ENCODE measurements around the gene TBC1D7. TPM values are rescaled to one million over a fixed set of nuclear protein-coding genes. Genes with fewer than 3 reads are reported as not detected.

Gene TBC1D7
- total and polyA plus RNA-seq, 2 donors (not counting 1 experiment from before 2014, with no cell fraction given): 21.5 to 22.3 TPM

DNA sequence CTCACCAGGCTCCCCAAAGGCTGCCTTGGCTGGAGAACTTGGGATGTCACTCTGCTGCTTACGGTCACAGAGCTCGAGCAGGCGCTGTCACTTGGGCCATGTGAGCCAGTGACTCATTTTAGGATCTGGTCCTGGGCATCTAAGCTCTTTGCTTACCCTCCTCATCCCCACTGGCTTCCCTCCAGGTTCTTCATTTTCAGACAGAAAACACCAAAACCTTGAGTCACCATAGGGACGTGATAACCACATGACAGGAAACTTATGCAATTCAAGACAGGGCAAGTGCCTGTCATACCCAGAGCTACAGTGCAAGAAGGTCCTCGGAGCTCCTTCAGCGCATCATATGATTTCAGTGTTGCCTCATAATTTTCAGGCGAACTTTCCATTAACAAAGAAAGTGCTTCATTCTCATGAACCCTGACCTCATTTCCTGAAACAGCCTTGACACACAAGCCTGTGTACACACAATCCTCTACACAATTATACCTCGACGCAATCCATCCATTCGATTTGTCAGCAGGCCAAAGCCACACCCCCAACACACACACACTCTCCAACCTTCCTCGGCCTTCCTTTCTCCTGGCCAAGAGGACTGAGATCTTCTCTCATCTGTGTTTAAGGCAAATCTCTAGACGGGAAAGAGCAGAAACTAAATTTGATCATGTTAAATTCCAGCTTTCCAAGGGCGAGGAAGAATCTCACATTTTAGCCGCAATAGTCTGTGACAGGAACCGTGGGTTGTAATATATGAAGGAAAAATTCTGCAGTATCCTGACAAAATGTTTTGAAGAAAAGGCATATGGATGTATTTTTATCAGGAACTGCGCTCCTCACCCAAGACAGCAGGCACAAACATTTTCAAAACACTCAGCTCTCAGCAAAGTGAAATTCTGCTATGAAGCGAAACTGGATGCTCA lies 25.3 kb downstream of the TBC1D7 start:
- intact Hi-C loops (cut with micrococcal nuclease): loop anchor here (1.0 kb wide), 1 partner anchor 31 kb away; no protein-coding TSS in a partner anchor
- POLR2A ChIA-PET: interaction anchor here (0.6 to 2.0 kb wide), 7 partner anchors 17 to 327 kb away, joined by 3 to 7 read pairs (median 4); partner anchors contain the start of gene TBC1D7
- peaks cover 41 to 46% of the 10 kb centered on the region in 2 donors for H3K4me1 ChIP-seq (ENCODE audit: control insufficient read depth in 2 of 2, insufficient read depth in 2 of 2, low read length in 2 of 2)
- H3K27me3 ChIP-seq (replicated peaks in 1 of 4; ENCODE audit: control extremely low read depth in 1 of 4, control insufficient read depth in 3 of 4, insufficient read depth in 4 of 4, low read length in 3 of 4): no peaks in the 10 kb centered on the region
- peaks cover 57% of the 10 kb centered on the region for H3K79me2 ChIP-seq (ENCODE audit: control insufficient read depth, insufficient read depth, low read length)
- ATAC-seq (ENCODE audit: low read depth): peak; percentile 40
- CTCF ChIA-PET: interaction anchor here (1.2 to 4.1 kb wide), 10 partner anchors 9 to 272 kb away, joined by 3 to 35 read pairs (median 7); partner anchors contain the start of gene TBC1D7
- WGBS (ENCODE audit: insufficient coverage): 52% methylated on average over 16 of the region's 17 CpGs
- H3K27ac ChIP-seq (ENCODE audit: low read length in 2 of 2): peak overlapping the region; percentile 76 to 78
- no peak for TF ChIP-seq EZH2 (IDR thresholded peaks at IDR 0.05; ENCODE audit: borderline replicate concordance, insufficient read depth, low read depth, low read length, poor library complexity, severe bottlenecking)
- H3K4me3 Mint-ChIP-seq: peak overlapping the region; percentile 76
- H3K4me2 ChIP-seq (replicated peaks; ENCODE audit: low read depth, low read length, poor library complexity, severe bottlenecking): peak overlapping the region; percentile 64
- peaks cover 76% of the 10 kb centered on the region for H3K4me1 Mint-ChIP-seq
- H3K36me3 ChIP-seq (replicated peaks in 1 of 2; ENCODE audit: control extremely low read depth in 1 of 2, control insufficient read depth in 1 of 2, extremely low read depth in 1 of 2, insufficient read depth in 2 of 2, low read length in 1 of 2): peaks cover 14 to 42% of the 10 kb centered on the region in 2 experiments
- peak; percentile 69 for DNase-seq
- H2AFZ ChIP-seq (ENCODE audit: insufficient read depth, low read depth, low read length, poor library complexity, severe bottlenecking): peak overlapping the region; percentile 45
- H3K9ac ChIP-seq (ENCODE audit: low read length): peak overlapping the region; percentile 44
- peak overlapping the region; percentile 89 for H3K27ac Mint-ChIP-seq
- H3K4me3 ChIP-seq (ENCODE audit: control extremely low read depth in 1 of 5, extremely low read depth in 1 of 5, insufficient read depth in 1 of 5, low read depth in 2 of 5, low read length in 4 of 5): peak overlapping the region in 3 of 5 experiments; percentile 8 to 33 (median 16)
- H3K27me3 Mint-ChIP-seq: no peaks in the 10 kb centered on the region
- H3K9me3 ChIP-seq (ENCODE audit: control extremely low read depth in 1 of 3, control insufficient read depth in 2 of 3, insufficient read depth in 1 of 3, low read length in 2 of 3): no peaks in the 10 kb centered on the region
- no peaks in the 10 kb centered on the region for H4K20me1 ChIP-seq (ENCODE audit: control insufficient read depth, insufficient read depth, low read length, poor library complexity, severe bottlenecking)
- no peaks in the 10 kb centered on the region for H3K9me3 Mint-ChIP-seq (ENCODE audit: insufficient read depth)

GRCh38 chr6:13302291-13302690 lies 26.0 kb downstream of the TBC1D7 start:
- no peak overlapping the region for H3K9ac ChIP-seq (ENCODE audit: low read length)

More at GRCh38 chr6:13302291-13302690, 26.0 kb downstream of the TBC1D7 start:
- H3K9me3 Mint-ChIP-seq (ENCODE audit: insufficient read depth): no peaks in the 10 kb centered on the region
- no peaks in the 10 kb centered on the region for H3K9me3 ChIP-seq (ENCODE audit: control extremely low read depth in 1 of 3, control insufficient read depth in 2 of 3, insufficient read depth in 1 of 3, low read length in 2 of 3)
- peak overlapping the region; percentile 89 for H3K27ac Mint-ChIP-seq
- DNase-seq (no peak), ATAC-seq (ENCODE audit: low read depth) (no peak)
- POLR2A ChIA-PET: interaction anchor here (0.8 to 2.0 kb wide), 3 partner anchors 16 to 42 kb away, joined by 3 to 5 read pairs (median 4); no protein-coding TSS in a partner anchor
- H3K4me3 ChIP-seq (ENCODE audit: control extremely low read depth in 1 of 5, extremely low read depth in 1 of 5, insufficient read depth in 1 of 5, low read depth in 2 of 5, low read length in 4 of 5): no peak overlapping the region
- H3K27me3 Mint-ChIP-seq: no peaks in the 10 kb centered on the region
- peak overlapping the region; percentile 76 for H3K4me3 Mint-ChIP-seq
- no peak overlapping the region for H2AFZ ChIP-seq (ENCODE audit: insufficient read depth, low read depth, low read length, poor library complexity, severe bottlenecking)
- intact Hi-C loops (cut with micrococcal nuclease): no loop called here
- CTCF ChIA-PET: interaction anchor here (1.2 to 4.1 kb wide), 8 partner anchors 8 to 107 kb away, joined by 3 to 35 read pairs (median 9); partner anchors contain the start of gene TBC1D7
- no peaks in the 10 kb centered on the region for H4K20me1 ChIP-seq (ENCODE audit: control insufficient read depth, insufficient read depth, low read length, poor library complexity, severe bottlenecking)
- H3K4me2 ChIP-seq (replicated peaks; ENCODE audit: low read depth, low read length, poor library complexity, severe bottlenecking): peak overlapping the region; percentile 64
- H3K79me2 ChIP-seq (ENCODE audit: control insufficient read depth, insufficient read depth, low read length): peaks cover 53% of the 10 kb centered on the region
- H3K27ac ChIP-seq (ENCODE audit: low read length in 2 of 2): peak overlapping the region; percentile 76 to 78
- peaks cover 41 to 46% of the 10 kb centered on the region in 2 donors for H3K4me1 ChIP-seq (ENCODE audit: control insufficient read depth in 2 of 2, insufficient read depth in 2 of 2, low read length in 2 of 2)
- WGBS (ENCODE audit: insufficient coverage): 97% methylated on average over 7 of the region's 7 CpGs
- no peaks in the 10 kb centered on the region for H3K27me3 ChIP-seq (replicated peaks in 1 of 4; ENCODE audit: control extremely low read depth in 1 of 4, control insufficient read depth in 3 of 4, insufficient read depth in 4 of 4, low read length in 3 of 4)
- peaks cover 82% of the 10 kb centered on the region for H3K4me1 Mint-ChIP-seq
- H3K36me3 ChIP-seq (replicated peaks in 1 of 2; ENCODE audit: control extremely low read depth in 1 of 2, control insufficient read depth in 1 of 2, extremely low read depth in 1 of 2, insufficient read depth in 2 of 2, low read length in 1 of 2): peaks cover 9 to 42% of the 10 kb centered on the region in 2 experiments
- no peak for TF ChIP-seq EZH2 (IDR thresholded peaks at IDR 0.05; ENCODE audit: borderline replicate concordance, insufficient read depth, low read depth, low read length, poor library complexity, severe bottlenecking)
- no peak for TF ChIP-seq CTCF (IDR thresholded peaks at IDR 0.05)

Data from B cell (primary cell).